Right atrium auricular region (tissue), 2 donors: ENCODE data around the gene PRSS2. TPM values are rescaled to one million over a fixed set of nuclear protein-coding genes. Genes with fewer than 3 reads are reported as not detected.
"Not testable (repeated sequence)": the region's sequence is repeated elsewhere in the genome, so short reads cannot be mapped to it uniquely, and the experiment has no call there.

ENCODE experiments used
- DNase-seq: peaks from one replicate; pipeline ENCODE4 v3.0.0-alpha.2; 2019; ENCODE audit warnings: low spot score
- H3K27ac ChIP-seq, 2 donors: fragments of 200-600 bp; sonication (generic); 1 replicate in 1 of 2; 2 replicates in 1 of 2; pipeline ENCODE4 v1.5.1; 2016 to 2019
- H3K27me3 ChIP-seq, 2 donors: fragments of 200-600 bp; sonication (generic); one replicate each; pipeline versions ENCODE4 v1.5.1 to v1.6.0; 2017 to 2019
- H3K36me3 ChIP-seq: fragments of 200-600 bp; sonication (generic); one replicate; pipeline ENCODE4 v1.5.1; 2016
- H3K4me1 ChIP-seq, 2 donors: fragments of 200-600 bp; sonication (generic); one replicate each; pipeline versions ENCODE4 v1.5.1 to v1.6.0; 2017 to 2019
- H3K4me3 ChIP-seq, 2 donors: fragments of 200-600 bp; sonication (generic); 1 replicate in 1 of 2; 2 replicates in 1 of 2; pipeline ENCODE4 v1.5.1; 2017 to 2019; ENCODE audit warnings: mild to moderate bottlenecking in 1 of 2, moderate library complexity in 1 of 2
- H3K9me3 ChIP-seq, 2 donors: fragments of 200-600 bp; sonication (generic); one replicate each; pipeline ENCODE4 v1.5.1; 2019
- CTCF ChIP-seq, 2 donors: fragments of 200-600 bp; sonication (generic); IDR thresholded peaks; one replicate each; pipeline ENCODE4 v1.5.1; 2019; ENCODE audit warnings: antibody characterized with exemption in 2 of 2
- total RNA-seq, 2 donors: library from RNA; depleted of rRNA; stranded (reverse); fragments of >200 nt; gene quantifications; one replicate each; pipeline ENCODE4 v1.1.0, GENCODE V29; 2016

PRSS2 gene
- total RNA-seq, 2 donors from 2014 or later = 0.51 TPM; not detected in 1

GRCh38 chr7:142767451-142767850 lies 3.3 kb upstream of the PRSS2 start:
- no peaks in the 10 kb centered on the region for H3K36me3 ChIP-seq
- H3K27me3 ChIP-seq = no peaks in the 10 kb centered on the region
- H3K4me1 ChIP-seq = no peaks in the 10 kb centered on the region
- no peak for DNase-seq
- TF ChIP-seq CTCF (IDR thresholded peaks at IDR 0.05) = no peak
- H3K4me3 ChIP-seq = no peak overlapping the region
- H3K9me3 ChIP-seq = no peaks in the 10 kb centered on the region
- H3K27ac ChIP-seq = no peak overlapping the region

GRCh38 chr7:142767861-142768260 lies 2.9 kb upstream of the PRSS2 start:
- H3K27me3 ChIP-seq = no peaks in the 10 kb centered on the region
- H3K27ac ChIP-seq = no peak overlapping the region
- H3K4me3 ChIP-seq = no peak overlapping the region
- H3K36me3 ChIP-seq = no peaks in the 10 kb centered on the region
- no peak for DNase-seq
- H3K9me3 ChIP-seq = no peaks in the 10 kb centered on the region
- H3K4me1 ChIP-seq = no peaks in the 10 kb centered on the region
- TF ChIP-seq CTCF (IDR thresholded peaks at IDR 0.05) = no peak

GRCh38 chr7:142768885-142769284 lies 1.9 kb upstream of the PRSS2 start:
- not testable (repeated sequence) for H3K36me3 ChIP-seq, H3K9me3 ChIP-seq, H3K4me1 ChIP-seq, H3K27ac ChIP-seq, H3K4me3 ChIP-seq, DNase-seq, H3K27me3 ChIP-seq

- no peak for TF ChIP-seq CTCF (IDR thresholded peaks at IDR 0.05)
- Histone ChIP-seq H3K9me3 (no peaks in the 10 kb centered on the region), H3K4me3 (no peak overlapping the region), H3K4me1 (no peaks in the 10 kb centered on the region), H3K27ac (no peak overlapping the region), H3K27me3 (no peaks in the 10 kb centered on the region), H3K36me3 (no peaks in the 10 kb centered on the region)
- DNase-seq = no peak
Observed at GRCh38 chr7:142771353-142771723, 568 bp downstream of the PRSS2 start.

- Histone ChIP-seq H3K36me3 (no peaks in the 10 kb centered on the region), H3K4me3 (no peak overlapping the region), H3K27me3 (no peaks in the 10 kb centered on the region), H3K4me1 (no peaks in the 10 kb centered on the region), H3K27ac (no peak overlapping the region), H3K9me3 (no peaks in the 10 kb centered on the region)
- no peak for TF ChIP-seq CTCF (IDR thresholded peaks at IDR 0.05)
- DNase-seq = no peak
Observed at GRCh38 chr7:142772051-142772450, 1.3 kb downstream of the PRSS2 start.

- H3K27ac ChIP-seq = no peak overlapping the region
- no peaks in the 10 kb centered on the region for H3K27me3 ChIP-seq
- no peaks in the 10 kb centered on the region for H3K4me1 ChIP-seq
- no peak for DNase-seq
- no peak overlapping the region for H3K4me3 ChIP-seq
- H3K9me3 ChIP-seq = no peaks in the 10 kb centered on the region
- H3K36me3 ChIP-seq = no peaks in the 10 kb centered on the region
- TF ChIP-seq CTCF (IDR thresholded peaks at IDR 0.05) = no peak
Observed at GRCh38 chr7:142772673-142773072, 1.9 kb downstream of the PRSS2 start.
